HL-60 (cell line): ENCODE results near the gene KRT31.

Source experiments
- DNase-seq, 2 experiments: peaks; one replicate each; pipeline ENCODE4 v3.0.0-alpha.2; 2010 to 2020; ENCODE audit warnings: low read depth in 1 of 2, low spot score in 1 of 2
- H3K27ac ChIP-seq: fragments of 250-450 bp; sonication (Bioruptor Pico); replicated peaks from 2 replicates; pipeline ENCODE4 v1.5.1; 2020; ENCODE audit warnings: mild to moderate bottlenecking, moderate library complexity
- H3K27me3 ChIP-seq: fragments of 250-450 bp; sonication (Bioruptor Pico); 2 replicates; pipeline ENCODE4 v1.5.1; 2021; ENCODE audit warnings: mild to moderate bottlenecking, moderate library complexity; ENCODE audit not compliant: insufficient read depth, poor library complexity, severe bottlenecking
- H3K4me3 ChIP-seq: replicated peaks from 2 replicates; pipeline ENCODE4 v1.5.1; 2011; ENCODE audit warnings: mild to moderate bottlenecking, control low read depth, low read length; ENCODE audit not compliant: insufficient read depth
- GABPA ChIP-seq: IDR thresholded peaks from 2 replicates; pipeline ENCODE4 v1.6.1; 2012; ENCODE audit warnings: low read depth
- POLR2AphosphoS5 ChIP-seq: IDR thresholded peaks from 2 replicates; pipeline ENCODE4 v1.6.1; 2012; ENCODE audit warnings: low read depth
- SPI1 ChIP-seq: IDR thresholded peaks from 2 replicates; pipeline ENCODE4 v1.6.1; 2012; ENCODE audit warnings: low read depth, mild to moderate bottlenecking, borderline replicate concordance
- TF ChIP-seq, protein P1 (sequence below): IDR thresholded peaks from 2 replicates; pipeline ENCODE4 v1.6.1; 2012; ENCODE audit warnings: low read depth; ENCODE audit not compliant: insufficient replicate concordance
- TF ChIP-seq, protein P2 (sequence below): IDR thresholded peaks from one replicate; pipeline ENCODE4 v1.5.1; 2011; ENCODE audit warnings: low read length, control low read depth, inconsistent platforms; ENCODE audit not compliant: insufficient read depth

KRT31 gene

DNA sequence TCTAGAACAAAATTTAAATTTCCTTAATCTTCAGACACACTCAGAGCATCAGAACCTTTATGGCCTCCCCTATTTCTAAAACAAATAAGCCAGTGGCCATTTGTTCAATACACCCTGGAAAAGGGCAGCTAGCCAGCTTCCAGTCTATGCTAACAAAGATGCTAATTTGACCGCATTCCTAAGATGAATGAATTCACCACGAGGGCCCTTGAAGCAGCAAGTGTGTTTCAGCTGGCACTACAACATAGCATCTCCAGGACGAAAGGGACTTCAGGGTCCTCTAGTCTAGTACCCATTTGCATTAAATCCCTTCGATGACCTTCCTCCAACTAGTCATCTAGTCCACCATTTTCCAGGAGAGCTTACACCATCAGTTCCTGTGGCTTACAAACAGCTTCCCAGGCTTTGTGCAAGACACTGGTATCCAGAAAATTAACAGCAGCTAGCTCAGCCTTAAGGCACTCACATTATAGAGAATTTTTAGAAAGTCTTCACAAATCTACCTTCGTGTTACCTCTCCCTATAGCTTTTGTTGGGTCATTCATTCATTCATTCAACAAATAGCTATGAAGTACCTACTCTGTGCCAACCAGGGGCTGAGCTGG is 16.0 kb upstream of the KRT31 start:
- TF ChIP-seq POLR2AphosphoS5 (no peak), GABPA (no peak), SPI1 (no peak)
- TF ChIP-seq, protein P1, sequence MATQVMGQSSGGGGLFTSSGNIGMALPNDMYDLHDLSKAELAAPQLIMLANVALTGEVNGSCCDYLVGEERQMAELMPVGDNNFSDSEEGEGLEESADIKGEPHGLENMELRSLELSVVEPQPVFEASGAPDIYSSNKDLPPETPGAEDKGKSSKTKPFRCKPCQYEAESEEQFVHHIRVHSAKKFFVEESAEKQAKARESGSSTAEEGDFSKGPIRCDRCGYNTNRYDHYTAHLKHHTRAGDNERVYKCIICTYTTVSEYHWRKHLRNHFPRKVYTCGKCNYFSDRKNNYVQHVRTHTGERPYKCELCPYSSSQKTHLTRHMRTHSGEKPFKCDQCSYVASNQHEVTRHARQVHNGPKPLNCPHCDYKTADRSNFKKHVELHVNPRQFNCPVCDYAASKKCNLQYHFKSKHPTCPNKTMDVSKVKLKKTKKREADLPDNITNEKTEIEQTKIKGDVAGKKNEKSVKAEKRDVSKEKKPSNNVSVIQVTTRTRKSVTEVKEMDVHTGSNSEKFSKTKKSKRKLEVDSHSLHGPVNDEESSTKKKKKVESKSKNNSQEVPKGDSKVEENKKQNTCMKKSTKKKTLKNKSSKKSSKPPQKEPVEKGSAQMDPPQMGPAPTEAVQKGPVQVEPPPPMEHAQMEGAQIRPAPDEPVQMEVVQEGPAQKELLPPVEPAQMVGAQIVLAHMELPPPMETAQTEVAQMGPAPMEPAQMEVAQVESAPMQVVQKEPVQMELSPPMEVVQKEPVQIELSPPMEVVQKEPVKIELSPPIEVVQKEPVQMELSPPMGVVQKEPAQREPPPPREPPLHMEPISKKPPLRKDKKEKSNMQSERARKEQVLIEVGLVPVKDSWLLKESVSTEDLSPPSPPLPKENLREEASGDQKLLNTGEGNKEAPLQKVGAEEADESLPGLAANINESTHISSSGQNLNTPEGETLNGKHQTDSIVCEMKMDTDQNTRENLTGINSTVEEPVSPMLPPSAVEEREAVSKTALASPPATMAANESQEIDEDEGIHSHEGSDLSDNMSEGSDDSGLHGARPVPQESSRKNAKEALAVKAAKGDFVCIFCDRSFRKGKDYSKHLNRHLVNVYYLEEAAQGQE: no peak
- TF ChIP-seq, protein P2, sequence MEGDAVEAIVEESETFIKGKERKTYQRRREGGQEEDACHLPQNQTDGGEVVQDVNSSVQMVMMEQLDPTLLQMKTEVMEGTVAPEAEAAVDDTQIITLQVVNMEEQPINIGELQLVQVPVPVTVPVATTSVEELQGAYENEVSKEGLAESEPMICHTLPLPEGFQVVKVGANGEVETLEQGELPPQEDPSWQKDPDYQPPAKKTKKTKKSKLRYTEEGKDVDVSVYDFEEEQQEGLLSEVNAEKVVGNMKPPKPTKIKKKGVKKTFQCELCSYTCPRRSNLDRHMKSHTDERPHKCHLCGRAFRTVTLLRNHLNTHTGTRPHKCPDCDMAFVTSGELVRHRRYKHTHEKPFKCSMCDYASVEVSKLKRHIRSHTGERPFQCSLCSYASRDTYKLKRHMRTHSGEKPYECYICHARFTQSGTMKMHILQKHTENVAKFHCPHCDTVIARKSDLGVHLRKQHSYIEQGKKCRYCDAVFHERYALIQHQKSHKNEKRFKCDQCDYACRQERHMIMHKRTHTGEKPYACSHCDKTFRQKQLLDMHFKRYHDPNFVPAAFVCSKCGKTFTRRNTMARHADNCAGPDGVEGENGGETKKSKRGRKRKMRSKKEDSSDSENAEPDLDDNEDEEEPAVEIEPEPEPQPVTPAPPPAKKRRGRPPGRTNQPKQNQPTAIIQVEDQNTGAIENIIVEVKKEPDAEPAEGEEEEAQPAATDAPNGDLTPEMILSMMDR: no peak
- no peak for DNase-seq

GRCh38 chr17:41411072-41411840 is 13.8 kb upstream of the KRT31 start:
- TF ChIP-seq SPI1 (no peak), POLR2AphosphoS5 (no peak)
- TF ChIP-seq, protein P1: no peak
- TF ChIP-seq, protein P2: no peak
- Histone ChIP-seq H3K4me3 (no peak overlapping the region), H3K27ac (no peak overlapping the region), H3K27me3 (no peaks in the 10 kb centered on the region)
- DNase-seq: no peak

More for the DNA sequence above, 16.0 kb upstream of the KRT31 start:
- Histone ChIP-seq H3K27ac (no peak overlapping the region), H3K4me3 (no peak overlapping the region), H3K27me3 (no peaks in the 10 kb centered on the region)

DNA sequence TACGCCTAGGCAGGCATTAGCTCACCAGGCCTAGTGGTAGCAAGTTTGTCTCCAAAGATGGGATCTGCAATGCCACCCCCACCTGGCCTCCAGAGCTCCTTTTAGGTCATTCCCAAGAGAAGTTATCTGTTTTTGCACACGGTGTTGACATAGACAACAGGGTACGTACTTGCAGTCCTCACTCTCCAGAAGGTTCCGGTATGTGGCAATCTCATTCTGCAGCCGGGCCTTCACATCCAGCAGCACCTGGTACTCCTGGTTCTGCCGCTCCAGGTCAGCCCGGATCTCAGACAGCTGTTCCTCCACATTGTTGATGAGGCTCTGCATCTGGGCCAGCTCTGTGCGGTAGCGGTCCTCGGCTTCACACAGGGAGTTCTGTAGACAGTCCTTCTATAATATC is 9.8 kb upstream of the KRT31 start:
- H3K27me3 ChIP-seq: no peaks in the 10 kb centered on the region
- DNase-seq: no peak
- TF ChIP-seq GABPA: no peak
- TF ChIP-seq, protein P2: no peak
- TF ChIP-seq, protein P1: no peak
- no peak overlapping the region for H3K4me3 ChIP-seq
- no peak overlapping the region for H3K27ac ChIP-seq
